ENCODE data around the gene AGAP1. TPM values are rescaled to one million over a fixed set of nuclear protein-coding genes. Genes with fewer than 3 reads are reported as not detected.

AGAP1 gene
- total RNA-seq, 2 donors from 2014 or later = 32.8 to 34.7 TPM

GRCh38 chr2:235501673-235502031 is 7.8 kb downstream of the AGAP1 start:
- H3K4me1 ChIP-seq (ENCODE audit: control insufficient read depth, insufficient read depth, low read length) = peaks cover 22% of the 10 kb centered on the region

GRCh38 chr2:235502336-235502735 is 8.5 kb downstream of the AGAP1 start:
- Mint-ChIP-seq H3K36me3 (ENCODE audit: low read depth) (peaks cover 6% of the 10 kb centered on the region), H3K9me3 (no peaks in the 10 kb centered on the region), H3K27me3 (ENCODE audit: insufficient read depth) (no peaks in the 10 kb centered on the region), H3K27ac (peak overlapping the region; percentile 80), H3K4me3 (no peak overlapping the region), H3K4me1 (peaks cover 61% of the 10 kb centered on the region)
- Histone ChIP-seq H3K27ac (ENCODE audit: low read depth, low read length) (no peak overlapping the region), H3K9me3 (ENCODE audit: control insufficient read depth, low read length) (no peaks in the 10 kb centered on the region), H3K4me3 (ENCODE audit: low read length) (no peak overlapping the region), H3K9ac (ENCODE audit: extremely low read depth, low read length, poor library complexity, severe bottlenecking) (no peak overlapping the region), H3K4me1 (ENCODE audit: control insufficient read depth, insufficient read depth, low read length) (peaks cover 22% of the 10 kb centered on the region), H3K36me3 (ENCODE audit: control insufficient read depth, insufficient read depth, low read length) (no peaks in the 10 kb centered on the region), H3K27me3 (ENCODE audit: control insufficient read depth, insufficient read depth, low read length, poor library complexity, severe bottlenecking) (no peaks in the 10 kb centered on the region)
- DNase-seq = peak; percentile 60
- 47 to 68% methylated on average over 4 to 6 of the region's 6 CpGs for WGBS, 2 experiments (ENCODE audit: insufficient coverage in 1 of 2, insufficient read length in 1 of 2)
- TF ChIP-seq, protein P1, sequence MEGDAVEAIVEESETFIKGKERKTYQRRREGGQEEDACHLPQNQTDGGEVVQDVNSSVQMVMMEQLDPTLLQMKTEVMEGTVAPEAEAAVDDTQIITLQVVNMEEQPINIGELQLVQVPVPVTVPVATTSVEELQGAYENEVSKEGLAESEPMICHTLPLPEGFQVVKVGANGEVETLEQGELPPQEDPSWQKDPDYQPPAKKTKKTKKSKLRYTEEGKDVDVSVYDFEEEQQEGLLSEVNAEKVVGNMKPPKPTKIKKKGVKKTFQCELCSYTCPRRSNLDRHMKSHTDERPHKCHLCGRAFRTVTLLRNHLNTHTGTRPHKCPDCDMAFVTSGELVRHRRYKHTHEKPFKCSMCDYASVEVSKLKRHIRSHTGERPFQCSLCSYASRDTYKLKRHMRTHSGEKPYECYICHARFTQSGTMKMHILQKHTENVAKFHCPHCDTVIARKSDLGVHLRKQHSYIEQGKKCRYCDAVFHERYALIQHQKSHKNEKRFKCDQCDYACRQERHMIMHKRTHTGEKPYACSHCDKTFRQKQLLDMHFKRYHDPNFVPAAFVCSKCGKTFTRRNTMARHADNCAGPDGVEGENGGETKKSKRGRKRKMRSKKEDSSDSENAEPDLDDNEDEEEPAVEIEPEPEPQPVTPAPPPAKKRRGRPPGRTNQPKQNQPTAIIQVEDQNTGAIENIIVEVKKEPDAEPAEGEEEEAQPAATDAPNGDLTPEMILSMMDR (conservative IDR thresholded peaks at IDR 0.05) = no peak

More at GRCh38 chr2:235501673-235502031, 7.8 kb downstream of the AGAP1 start:
- Mint-ChIP-seq H3K4me1 (peaks cover 65% of the 10 kb centered on the region), H3K9me3 (no peaks in the 10 kb centered on the region), H3K4me3 (peak overlapping the region; percentile 28), H3K36me3 (ENCODE audit: low read depth) (peaks cover 2% of the 10 kb centered on the region), H3K27ac (peak overlapping the region; percentile 80), H3K27me3 (ENCODE audit: insufficient read depth) (peaks cover under 1% of the 10 kb centered on the region)
- Histone ChIP-seq H3K9me3 (ENCODE audit: control insufficient read depth, low read length) (no peaks in the 10 kb centered on the region), H3K36me3 (ENCODE audit: control insufficient read depth, insufficient read depth, low read length) (no peaks in the 10 kb centered on the region), H3K27ac (ENCODE audit: low read depth, low read length) (peak overlapping the region; percentile 55), H3K9ac (ENCODE audit: extremely low read depth, low read length, poor library complexity, severe bottlenecking) (no peak overlapping the region), H3K27me3 (ENCODE audit: control insufficient read depth, insufficient read depth, low read length, poor library complexity, severe bottlenecking) (no peaks in the 10 kb centered on the region), H3K4me3 (ENCODE audit: low read length) (peak overlapping the region; percentile 44)
- 46 to 63% methylated on average over 5 to 7 of the region's 7 CpGs for whole genome bisulfite sequencing, 2 experiments (ENCODE audit: insufficient coverage in 1 of 2, insufficient read length in 1 of 2)
- TF ChIP-seq, protein P1 (conservative IDR thresholded peaks at IDR 0.05) = no peak
- DNase-seq = peak; percentile 66

- Histone ChIP-seq H3K9ac (ENCODE audit: extremely low read depth, low read length, poor library complexity, severe bottlenecking) (no peak overlapping the region), H3K9me3 (ENCODE audit: control insufficient read depth, low read length) (no peaks in the 10 kb centered on the region), H3K4me3 (ENCODE audit: low read length) (no peak overlapping the region), H3K4me1 (ENCODE audit: control insufficient read depth, insufficient read depth, low read length) (peaks cover 18% of the 10 kb centered on the region), H3K36me3 (ENCODE audit: control insufficient read depth, insufficient read depth, low read length) (no peaks in the 10 kb centered on the region), H3K27ac (ENCODE audit: low read depth, low read length) (peak overlapping the region; percentile 4), H3K27me3 (ENCODE audit: control insufficient read depth, insufficient read depth, low read length, poor library complexity, severe bottlenecking) (no peaks in the 10 kb centered on the region)
- H3K36me3 Mint-ChIP-seq (ENCODE audit: low read depth) = peaks cover 8% of the 10 kb centered on the region
- DNase-seq = peak; percentile 67
- peak overlapping the region; percentile 6 for H3K4me3 Mint-ChIP-seq
- TF ChIP-seq, protein P1 (conservative IDR thresholded peaks at IDR 0.05) = no peak
- H3K9me3 Mint-ChIP-seq = no peaks in the 10 kb centered on the region
- H3K4me1 Mint-ChIP-seq = peaks cover 53% of the 10 kb centered on the region
- H3K27me3 Mint-ChIP-seq (ENCODE audit: insufficient read depth) = no peaks in the 10 kb centered on the region
- WGBS, 2 experiments (ENCODE audit: insufficient coverage in 1 of 2, insufficient read length in 1 of 2) = 81 to 83% methylated on average over 11 to 12 of the region's 12 CpGs
- peak overlapping the region; percentile 54 for H3K27ac Mint-ChIP-seq
These were observed 10.8 kb downstream of the AGAP1 start for GRCh38 chr2:235504441-235505180.

Data from endodermal cell (in vitro differentiated cells).